PC-3 (cell line): ENCODE measurements around the gene SPAG6. TPM values are rescaled to one million over a fixed set of nuclear protein-coding genes. Genes with fewer than 3 reads are reported as not detected.

Experiments
- ATAC-seq: fragments of 200-7000 bp; cut with Tn5 transposase; 2 replicates; pipeline ENCODE4 v1.9.1; 2020; ENCODE audit warnings: mild to moderate bottlenecking, moderate library complexity
- BruUV-seq: library from RNA; stranded (reverse); fragments of 400-500 nt; replicated peaks from 2 replicates; lab custom pipeline; 2021; lab: Mats Ljungman, UMichigan
- CTCF ChIA-PET: fragments of 300-600 bp; sonication (Branson Sonifier 250); formaldehyde crosslinking; loops from one replicate; lab custom pipeline; 2022; ENCODE audit warnings: antibody characterized with exemption; lab: Charles Lee
- POLR2A ChIA-PET: fragments of 300-600 bp; sonication (Branson Sonifier 250); formaldehyde crosslinking; loops from one replicate; lab custom pipeline; 2022; ENCODE audit warnings: antibody characterized with exemption; ENCODE audit not compliant: unreplicated experiment; lab: Charles Lee
- DNase-seq: peaks from one replicate; pipeline ENCODE4 v3.0.0-alpha.2; 2015
- H2AFZ ChIP-seq: fragments of 300-600 bp; sonication (generic); 2 replicates; pipeline ENCODE4 v1.6.0; 2016; ENCODE audit warnings: antibody characterized with exemption, low read length
- H3F3A ChIP-seq: fragments of 300-600 bp; sonication (generic); one replicate; pipeline ENCODE4 v1.6.0; 2017; ENCODE audit warnings: antibody characterized with exemption, low read length, control low read depth, mild to moderate bottlenecking; ENCODE audit not compliant: unreplicated experiment
- H3K27ac ChIP-seq: fragments of 300-600 bp; sonication (generic); 2 replicates; pipeline ENCODE4 v1.5.1; 2016; ENCODE audit warnings: mild to moderate bottlenecking, low read length
- H3K27me3 ChIP-seq: fragments of 300-600 bp; sonication (generic); 2 replicates; pipeline ENCODE4 v1.6.1; 2016; ENCODE audit warnings: low read length, mixed read lengths
- H3K36me3 ChIP-seq: fragments of 300-600 bp; sonication (generic); 2 replicates; pipeline ENCODE4 v1.6.1; 2016; ENCODE audit warnings: low read depth, mixed run types, low read length, mixed read lengths
- H3K4me1 ChIP-seq: fragments of 300-600 bp; sonication (generic); 2 replicates; pipeline ENCODE4 v1.5.1; 2016; ENCODE audit warnings: low read length; ENCODE audit not compliant: insufficient read depth
- H3K4me2 ChIP-seq: fragments of 300-600 bp; sonication (generic); 2 replicates; pipeline ENCODE4 v1.6.0; 2016; ENCODE audit warnings: low read length
- H3K4me3 ChIP-seq: fragments of 300-600 bp; sonication (generic); 2 replicates; pipeline ENCODE4 v1.5.1; 2016; ENCODE audit warnings: mild to moderate bottlenecking, low read length, mixed read lengths
- H3K79me2 ChIP-seq: fragments of 300-600 bp; sonication (generic); 2 replicates; pipeline ENCODE4 v1.6.1; 2017; ENCODE audit warnings: low read length, mixed read lengths
- H3K9ac ChIP-seq: fragments of 300-600 bp; sonication (generic); 2 replicates; pipeline ENCODE4 v1.6.0; 2016; ENCODE audit warnings: mild to moderate bottlenecking, low read length
- H3K9me2 ChIP-seq: fragments of 300-600 bp; sonication (generic); replicated peaks from 2 replicates; pipeline ENCODE4 v1.6.1; 2016; ENCODE audit warnings: mixed run types, low read length, mixed read lengths
- H3K9me3 ChIP-seq: fragments of 300-600 bp; sonication (generic); 2 replicates; pipeline ENCODE4 v1.6.1; 2016; ENCODE audit warnings: low read length, mixed read lengths
- H4K20me1 ChIP-seq: fragments of 300-600 bp; sonication (generic); 2 replicates; pipeline ENCODE4 v1.6.1; 2016; ENCODE audit warnings: low read length, mixed read lengths
- CTCF ChIP-seq: fragments of 300-600 bp; sonication (generic); conservative IDR thresholded peaks from 2 replicates; pipeline ENCODE4 v1.5.1; 2017; ENCODE audit warnings: antibody characterized with exemption, low read depth, mild to moderate bottlenecking, low read length
- EZH2 ChIP-seq: fragments of 300-600 bp; sonication (generic); IDR thresholded peaks from one replicate; pipeline ENCODE4 v1.6.1; 2017; ENCODE audit warnings: antibody characterized with exemption, mild to moderate bottlenecking, low read length; ENCODE audit not compliant: unreplicated experiment
- EZH2phosphoT487 ChIP-seq: fragments of 300-600 bp; sonication (generic); IDR thresholded peaks from 2 replicates; pipeline ENCODE4 v1.6.1; 2018; ENCODE audit warnings: mild to moderate bottlenecking, antibody characterized with exemption, low read length, borderline replicate concordance
- intact Hi-C: fragments of 100-400 bp; cut with micrococcal nuclease; formaldehyde crosslinking; loops from 2 replicates; pipeline ENCODE4 v1.9.0; 2023
- total RNA-seq: library from RNA; depleted of rRNA; stranded (reverse); fragments of >200 nt; gene quantifications from 2 replicates; pipeline ENCODE4 v1.2.3, GENCODE V29; 2014

The SPAG6 gene
- total RNA-seq, 1 experiment from 2014 or later: 0.04 TPM

DNA sequence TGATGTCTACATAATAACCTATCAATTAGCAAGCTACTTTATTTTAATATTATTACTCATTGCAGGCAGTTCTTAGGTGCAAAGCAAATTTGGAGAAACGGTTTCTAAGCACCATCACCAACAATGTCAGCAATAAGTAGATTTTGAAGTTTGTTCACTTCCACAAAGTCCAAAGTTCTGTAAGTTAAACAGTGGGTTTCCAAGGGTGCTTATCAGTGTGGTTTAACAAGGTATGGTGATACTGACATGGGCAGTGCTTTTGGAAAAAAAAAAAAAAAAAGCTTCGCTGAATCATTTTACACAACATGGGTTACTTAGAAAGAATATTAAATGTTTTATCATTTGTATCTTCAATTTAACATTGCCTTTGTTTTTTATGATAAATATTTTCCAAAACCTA, 101.8 kb downstream of the SPAG6 start:
- DNase-seq (no peak), ATAC-seq (no peak)
- H3K27ac ChIP-seq: no peak overlapping the region
- intact Hi-C loops: no loop called here
- no peaks in the 10 kb centered on the region for H3K9me3 ChIP-seq
- no peaks in the 10 kb centered on the region for H3K4me1 ChIP-seq
- no peak for TF ChIP-seq EZH2phosphoT487
- TF ChIP-seq CTCF: no peak
- TF ChIP-seq EZH2: no peak
- BruUV-seq: no TSS peak
- no peak overlapping the region for H3K4me2 ChIP-seq
- H4K20me1 ChIP-seq: no peaks in the 10 kb centered on the region
- ChIA-PET CTCF (no interaction called here), POLR2A (no interaction called here)
- no peak overlapping the region for H3K4me3 ChIP-seq
- H3K79me2 ChIP-seq: no peaks in the 10 kb centered on the region
- H3F3A ChIP-seq: no peaks in the 10 kb centered on the region
- H3K9me2 ChIP-seq: no peaks in the 10 kb centered on the region
- H3K9ac ChIP-seq: no peak overlapping the region
- H2AFZ ChIP-seq: no peak overlapping the region
- no peaks in the 10 kb centered on the region for H3K27me3 ChIP-seq
- H3K36me3 ChIP-seq: no peaks in the 10 kb centered on the region

- ChIA-PET CTCF (no interaction called here), POLR2A (no interaction called here)
- no peak overlapping the region for H3K4me3 ChIP-seq
- no peaks in the 10 kb centered on the region for H4K20me1 ChIP-seq
- no peak overlapping the region for H2AFZ ChIP-seq
- H3K4me2 ChIP-seq: no peak overlapping the region
- no TSS peak for BruUV-seq
- no peak for TF ChIP-seq CTCF
- TF ChIP-seq EZH2: no peak
- no peak for TF ChIP-seq EZH2phosphoT487
- no peak overlapping the region for H3K27ac ChIP-seq
- intact Hi-C loops: no loop called here
- DNase-seq: no peak
- H3K9me3 ChIP-seq: no peaks in the 10 kb centered on the region
- no peaks in the 10 kb centered on the region for H3K9me2 ChIP-seq
- no peaks in the 10 kb centered on the region for H3F3A ChIP-seq
- no peak for ATAC-seq
- H3K9ac ChIP-seq: no peak overlapping the region
- no peaks in the 10 kb centered on the region for H3K36me3 ChIP-seq
- no peaks in the 10 kb centered on the region for H3K27me3 ChIP-seq
- no peaks in the 10 kb centered on the region for H3K4me1 ChIP-seq
- H3K79me2 ChIP-seq: no peaks in the 10 kb centered on the region
Observed at GRCh38 chr10:22451346-22451745, 106.0 kb downstream of the SPAG6 start.

DNA sequence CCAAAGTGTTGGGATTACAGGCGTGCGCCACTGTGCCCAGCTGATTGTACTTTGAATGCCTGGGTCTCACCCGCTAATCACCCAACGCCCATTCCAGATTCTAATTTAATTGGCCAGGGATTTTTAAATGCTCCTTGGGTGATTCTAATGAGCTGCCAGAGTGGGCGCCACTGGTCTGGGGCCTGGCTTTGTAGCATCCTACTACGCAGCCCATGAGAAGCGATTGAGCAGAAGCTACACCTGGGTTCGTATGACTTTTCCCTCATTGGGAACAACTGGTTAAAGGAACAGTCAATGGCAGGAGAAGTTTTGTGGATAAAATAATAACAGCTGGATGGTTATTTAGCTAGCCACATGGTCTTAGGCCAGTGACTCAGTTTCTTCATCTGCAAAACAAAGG, 108.0 kb downstream of the SPAG6 start:
- H3K4me1 ChIP-seq: no peaks in the 10 kb centered on the region
- no peaks in the 10 kb centered on the region for H3K79me2 ChIP-seq
- H3K36me3 ChIP-seq: no peaks in the 10 kb centered on the region
- no peak overlapping the region for H3K4me2 ChIP-seq
- H3K27ac ChIP-seq: no peak overlapping the region
- H3K27me3 ChIP-seq: no peaks in the 10 kb centered on the region
- ATAC-seq (no peak), DNase-seq (no peak)
- no peaks in the 10 kb centered on the region for H3K9me3 ChIP-seq
- ChIA-PET CTCF (interaction anchor here (0.7 kb wide), 1 partner anchor 575 kb away, joined by 4 read pairs; no protein-coding TSS in a partner anchor), POLR2A (no interaction called here)
- H3K9ac ChIP-seq: no peak overlapping the region
- TF ChIP-seq CTCF: no peak
- TF ChIP-seq EZH2: no peak
- TF ChIP-seq EZH2phosphoT487: no peak
- H4K20me1 ChIP-seq: no peaks in the 10 kb centered on the region
- H2AFZ ChIP-seq: no peak overlapping the region
- no TSS peak for BruUV-seq
- no peaks in the 10 kb centered on the region for H3F3A ChIP-seq
- no peaks in the 10 kb centered on the region for H3K9me2 ChIP-seq
- H3K4me3 ChIP-seq: no peak overlapping the region
- intact Hi-C loops: no loop called here
